Neural cell (in vitro differentiated cells): ENCODE measurements around the gene GRB7. TPM values are rescaled to one million over a fixed set of nuclear protein-coding genes. Genes with fewer than 3 reads are reported as not detected.

Source experiments
- H2AFZ ChIP-seq: fragments of 200-600, 300-800 bp; sonication (generic), shearing (Covaris generic); 2 replicates; pipeline ENCODE4 v1.6.0; 2014; ENCODE audit warnings: low read depth, mild to moderate bottlenecking, antibody characterized with exemption, low read length, moderate library complexity
- H3F3A ChIP-seq: fragments of 200-600 bp; shearing (Covaris generic); 2 replicates; pipeline ENCODE4 v1.6.1; 2016; ENCODE audit warnings: mild to moderate bottlenecking, moderate library complexity, mixed read lengths, antibody characterized with exemption, low read length; ENCODE audit not compliant: insufficient read depth, poor library complexity, severe bottlenecking
- H3K27ac ChIP-seq: fragments of 200-600, 300-800 bp; sonication (generic), shearing (Covaris generic); 2 replicates; pipeline ENCODE4 v1.5.1; 2014; ENCODE audit warnings: mild to moderate bottlenecking, low read length, moderate library complexity
- H3K27me3 ChIP-seq: fragments of 300-800, 200-600 bp; sonication (generic), shearing (Covaris generic); 2 replicates; pipeline ENCODE4 v1.6.0; 2014; ENCODE audit warnings: mild to moderate bottlenecking, low read depth, low read length, moderate library complexity; ENCODE audit not compliant: insufficient read depth
- H3K36me3 ChIP-seq: fragments of 300-800, 200-600 bp; sonication (generic), shearing (Covaris generic); 2 replicates; pipeline ENCODE4 v1.5.1; 2014; ENCODE audit warnings: mild to moderate bottlenecking, antibody characterized with exemption, low read length, moderate library complexity; ENCODE audit not compliant: insufficient read depth
- H3K4me2 ChIP-seq: fragments of 300-800, 200-600 bp; sonication (generic), shearing (Covaris generic); 2 replicates; pipeline ENCODE4 v1.6.0; 2014; ENCODE audit warnings: mild to moderate bottlenecking, low read length
- H3K4me3 ChIP-seq: fragments of 300-800, 200-600 bp; sonication (generic), shearing (Covaris generic); 2 replicates; pipeline ENCODE4 v1.5.1; 2014; ENCODE audit warnings: mild to moderate bottlenecking, low read length, moderate library complexity
- H3K79me2 ChIP-seq: fragments of 200-600 bp; shearing (Covaris generic); replicated peaks from 2 replicates; pipeline ENCODE4 v1.6.0; 2014; ENCODE audit warnings: mild to moderate bottlenecking, low read length, moderate library complexity; ENCODE audit not compliant: insufficient read depth
- H3K9ac ChIP-seq: fragments of 300-800, 200-600 bp; sonication (generic), shearing (Covaris generic); 2 replicates; pipeline ENCODE4 v1.6.1; 2016; ENCODE audit warnings: mild to moderate bottlenecking, low read length, mixed read lengths
- H3K9me2 ChIP-seq: fragments of 200-600 bp; shearing (Covaris generic); 2 replicates; pipeline ENCODE4 v1.6.1; 2016; ENCODE audit warnings: mild to moderate bottlenecking, low read length, mixed read lengths; ENCODE audit not compliant: insufficient read depth
- H3K9me3 ChIP-seq: fragments of 200-600, 300-800 bp; sonication (generic), shearing (Covaris generic); 2 replicates; pipeline ENCODE4 v1.6.1; 2016; ENCODE audit warnings: mild to moderate bottlenecking, mixed run types, low read length, moderate library complexity, mixed read lengths
- H4K20me1 ChIP-seq: fragments of 200-600 bp; shearing (Covaris generic); 2 replicates; pipeline ENCODE4 v1.6.1; 2016; ENCODE audit warnings: mild to moderate bottlenecking, mixed run types; ENCODE audit not compliant: insufficient read depth
- CTCF ChIP-seq: fragments of 450-650 bp; IDR thresholded peaks from 2 replicates; pipeline ENCODE4 v1.5.1; 2014; ENCODE audit warnings: antibody characterized with exemption, mild to moderate bottlenecking, moderate library complexity; ENCODE audit not compliant: poor library complexity, severe bottlenecking
- EP300 ChIP-seq: fragments of 450-650 bp; conservative IDR thresholded peaks from 2 replicates; pipeline ENCODE4 v1.6.1; 2014; ENCODE audit warnings: antibody characterized with exemption, mild to moderate bottlenecking, moderate library complexity; ENCODE audit not compliant: poor library complexity, severe bottlenecking
- EZH2 ChIP-seq: fragments of 200-600, 300-800 bp; shearing (Covaris generic), sonication (generic); IDR thresholded peaks from 2 replicates; pipeline ENCODE4 v1.6.1; 2014; ENCODE audit warnings: antibody characterized with exemption, low read length, borderline replicate concordance, mild to moderate bottlenecking; ENCODE audit not compliant: insufficient read depth, poor library complexity, severe bottlenecking
- MXI1 ChIP-seq: fragments of 450-650 bp; conservative IDR thresholded peaks from 2 replicates; pipeline ENCODE4 v1.6.1; 2014; ENCODE audit warnings: antibody characterized with exemption, mild to moderate bottlenecking; ENCODE audit not compliant: poor library complexity, severe bottlenecking
- POLR2AphosphoS5 ChIP-seq: IDR thresholded peaks from 2 replicates; pipeline ENCODE4 v1.6.1; 2012
- RAD21 ChIP-seq: fragments of 450-650 bp; conservative IDR thresholded peaks from 2 replicates; pipeline ENCODE4 v1.6.1; 2014; ENCODE audit warnings: antibody characterized with exemption, mild to moderate bottlenecking, moderate library complexity
- REST ChIP-seq: IDR thresholded peaks from 2 replicates; pipeline ENCODE4 v1.6.1; 2012; ENCODE audit warnings: borderline replicate concordance
- SMC3 ChIP-seq: fragments of 450-650 bp; conservative IDR thresholded peaks from 2 replicates; pipeline ENCODE4 v1.6.1; 2014; ENCODE audit warnings: antibody characterized with exemption, mild to moderate bottlenecking, moderate library complexity; ENCODE audit not compliant: poor library complexity
- TAF1 ChIP-seq: IDR thresholded peaks from 2 replicates; pipeline ENCODE4 v1.6.1; 2012; ENCODE audit warnings: low read depth
- polyA plus RNA-seq: library from polyadenylated mRNA; depleted of rRNA; stranded (reverse); fragments of >200 nt; gene quantifications from 2 replicates; pipeline ENCODE4 v1.2.3, GENCODE V29; 2014

Gene GRB7
- polyA plus RNA-seq, 1 donor from 2014 or later: not detected

DNA sequence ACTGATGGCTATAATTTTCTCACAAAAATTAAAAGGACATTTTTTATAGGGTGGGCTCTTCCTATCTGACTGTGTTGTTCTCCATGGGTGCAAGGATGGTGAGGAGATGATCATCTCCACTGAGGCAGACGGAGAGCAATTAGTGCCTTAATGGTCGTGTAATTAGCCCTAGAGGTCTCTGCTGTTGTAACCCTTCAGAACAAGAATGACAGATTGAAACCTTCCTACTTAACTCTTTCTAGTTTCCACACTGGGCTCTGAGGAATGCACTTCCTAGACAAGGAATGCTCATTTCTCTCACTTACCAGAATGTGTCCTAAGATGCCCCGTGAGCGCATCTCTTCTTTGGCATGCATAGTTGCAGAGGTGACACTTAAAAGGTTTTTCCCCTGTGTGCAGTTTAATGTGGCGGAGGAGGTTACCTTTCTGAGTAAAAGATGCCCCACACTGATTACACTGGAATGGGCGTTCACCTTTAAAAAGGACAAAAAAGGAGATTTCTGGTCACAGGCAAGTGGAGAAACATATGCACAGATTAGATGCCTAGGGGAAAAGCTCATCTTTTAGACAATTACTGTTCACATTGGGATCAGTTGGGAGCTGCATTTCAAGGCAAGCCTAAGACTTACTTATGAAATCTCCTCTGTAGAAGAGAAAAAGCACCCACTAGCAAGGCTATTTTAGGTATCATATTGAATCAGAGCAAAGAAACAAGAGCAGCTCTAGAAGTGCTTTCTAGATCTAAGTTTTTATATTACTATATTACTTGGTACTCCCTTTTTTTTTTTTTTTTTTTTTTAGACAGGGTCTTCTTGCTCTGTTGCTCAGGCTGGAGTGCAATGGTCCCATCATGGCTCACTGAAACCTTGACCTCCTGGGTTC lies 53.6 kb downstream of the GRB7 start:
- no peak overlapping the region for H3K4me3 ChIP-seq
- no peaks in the 10 kb centered on the region for H3K36me3 ChIP-seq
- H3K27ac ChIP-seq: no peak overlapping the region
- TF ChIP-seq MXI1: no peak
- TF ChIP-seq SMC3: no peak
- no peak for TF ChIP-seq CTCF
- TF ChIP-seq EZH2: no peak
- no peak for TF ChIP-seq REST
- no peak for TF ChIP-seq POLR2AphosphoS5
- TF ChIP-seq EP300: no peak
- no peak for TF ChIP-seq RAD21
- TF ChIP-seq TAF1: no peak
- no peak overlapping the region for H2AFZ ChIP-seq
- no peaks in the 10 kb centered on the region for H3F3A ChIP-seq
- H3K27me3 ChIP-seq: no peaks in the 10 kb centered on the region
- H3K9me2 ChIP-seq: no peaks in the 10 kb centered on the region
- H3K79me2 ChIP-seq: no peaks in the 10 kb centered on the region
- H3K9me3 ChIP-seq: no peaks in the 10 kb centered on the region
- no peak overlapping the region for H3K4me2 ChIP-seq
- no peaks in the 10 kb centered on the region for H4K20me1 ChIP-seq
- H3K9ac ChIP-seq: no peak overlapping the region

GRCh38 chr17:39792526-39793221 lies 54.9 kb downstream of the GRB7 start:
- Histone ChIP-seq H3K27me3 (no peaks in the 10 kb centered on the region), H3K9ac (no peak overlapping the region), H3K9me3 (no peaks in the 10 kb centered on the region), H4K20me1 (no peaks in the 10 kb centered on the region), H3K4me3 (no peak overlapping the region), H3K4me2 (no peak overlapping the region), H3F3A (no peaks in the 10 kb centered on the region), H3K36me3 (no peaks in the 10 kb centered on the region), H3K9me2 (no peaks in the 10 kb centered on the region), H3K27ac (no peak overlapping the region), H2AFZ (no peak overlapping the region), H3K79me2 (no peaks in the 10 kb centered on the region)
- no peak for TF ChIP-seq POLR2AphosphoS5
- TF ChIP-seq TAF1: no peak
